ENCODE measurements around the gene PTPA.

DNA sequence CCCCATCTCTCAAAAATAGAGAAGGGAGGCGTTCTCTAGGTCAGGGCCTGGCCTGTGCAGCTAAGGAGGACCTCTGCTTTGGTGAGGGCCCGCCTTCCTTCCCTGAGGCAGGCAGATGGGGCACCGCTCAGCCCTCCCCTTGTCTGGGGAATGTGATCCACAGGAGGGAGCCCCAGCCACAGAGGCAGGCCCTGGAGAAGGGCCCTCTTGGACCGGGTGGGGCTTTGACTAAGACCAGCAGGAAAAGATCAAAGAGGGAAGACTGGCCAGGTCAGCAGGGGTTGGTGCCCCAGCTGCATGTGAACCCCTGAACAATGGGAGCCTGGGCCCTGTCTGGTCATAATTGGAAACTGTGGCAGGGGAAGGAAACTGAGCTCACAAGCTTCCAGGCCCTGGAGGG, 21.9 kb downstream of the PTPA start:
- TF ChIP-seq POLR2H (tag; IDR thresholded peaks at IDR 0.05; ENCODE audit: low read depth) (no peak), PHF21A (IDR thresholded peaks at IDR 0.05; ENCODE audit: borderline replicate concordance, low read depth) (no peak), TAL1 (IDR thresholded peaks at IDR 0.05) (no peak), MCM5 (IDR thresholded peaks at IDR 0.05; ENCODE audit: low read depth) (no peak)
